RPMI8226 (cell line): ENCODE results near the gene PINK1.
"Not testable (repeated sequence)": the region's sequence is repeated elsewhere in the genome, so short reads cannot be mapped to it uniquely, and the experiment has no call there.

ENCODE experiments used
- DNase-seq: peaks from one replicate; pipeline ENCODE4 v3.0.0-alpha.2; 2015

The PINK1 gene

DNA sequence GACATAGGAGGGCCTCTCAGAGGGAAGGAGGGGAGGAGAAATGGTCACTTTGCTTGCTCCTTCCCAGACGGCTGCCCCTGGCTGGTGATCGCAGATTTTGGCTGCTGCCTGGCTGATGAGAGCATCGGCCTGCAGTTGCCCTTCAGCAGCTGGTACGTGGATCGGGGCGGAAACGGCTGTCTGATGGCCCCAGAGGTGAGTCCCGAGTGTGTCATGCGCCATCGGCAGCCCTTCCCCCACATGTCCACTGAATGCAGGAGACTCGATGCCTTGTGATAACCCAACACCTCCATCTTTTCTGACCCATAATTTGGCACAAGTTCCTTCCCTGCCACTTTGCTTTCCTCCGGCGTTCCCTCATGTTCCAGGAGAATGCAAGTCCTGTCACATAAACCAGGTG, 15.2 kb downstream of the PINK1 start:
- DNase-seq = no peak

DNA sequence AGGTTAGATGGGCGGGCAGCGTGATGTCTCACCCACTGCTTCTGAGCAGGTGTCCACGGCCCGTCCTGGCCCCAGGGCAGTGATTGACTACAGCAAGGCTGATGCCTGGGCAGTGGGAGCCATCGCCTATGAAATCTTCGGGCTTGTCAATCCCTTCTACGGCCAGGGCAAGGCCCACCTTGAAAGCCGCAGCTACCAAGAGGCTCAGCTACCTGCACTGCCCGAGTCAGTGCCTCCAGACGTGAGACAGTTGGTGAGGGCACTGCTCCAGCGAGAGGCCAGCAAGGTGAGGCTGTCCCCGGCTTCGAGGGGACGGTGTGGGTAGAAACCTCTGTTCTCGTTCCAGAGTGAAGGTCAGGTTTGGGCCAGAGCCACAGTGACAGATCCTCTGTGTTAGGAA, 15.7 kb downstream of the PINK1 start:
- DNase-seq = no peak

DNA sequence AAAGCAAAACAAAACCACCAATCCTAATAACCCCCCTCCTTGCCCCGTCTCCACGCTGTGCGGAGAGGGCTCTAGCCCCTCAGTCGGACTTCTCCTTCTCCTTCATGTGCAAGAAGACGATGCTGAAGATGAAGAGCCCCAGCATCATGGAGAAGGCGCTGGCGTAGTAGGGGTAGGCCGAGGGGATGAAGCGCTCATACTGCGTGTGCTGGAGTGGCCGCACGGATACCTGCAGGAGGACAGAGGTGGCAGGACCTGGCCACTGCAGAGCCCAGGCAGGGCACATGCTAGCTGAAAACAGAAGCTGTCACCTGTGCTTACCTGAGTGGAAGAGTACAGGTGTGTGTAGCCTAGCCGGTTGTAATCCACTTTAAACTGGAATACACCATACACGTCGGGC, 19.0 kb downstream of the PINK1 start:
- DNase-seq = no peak

DNA sequence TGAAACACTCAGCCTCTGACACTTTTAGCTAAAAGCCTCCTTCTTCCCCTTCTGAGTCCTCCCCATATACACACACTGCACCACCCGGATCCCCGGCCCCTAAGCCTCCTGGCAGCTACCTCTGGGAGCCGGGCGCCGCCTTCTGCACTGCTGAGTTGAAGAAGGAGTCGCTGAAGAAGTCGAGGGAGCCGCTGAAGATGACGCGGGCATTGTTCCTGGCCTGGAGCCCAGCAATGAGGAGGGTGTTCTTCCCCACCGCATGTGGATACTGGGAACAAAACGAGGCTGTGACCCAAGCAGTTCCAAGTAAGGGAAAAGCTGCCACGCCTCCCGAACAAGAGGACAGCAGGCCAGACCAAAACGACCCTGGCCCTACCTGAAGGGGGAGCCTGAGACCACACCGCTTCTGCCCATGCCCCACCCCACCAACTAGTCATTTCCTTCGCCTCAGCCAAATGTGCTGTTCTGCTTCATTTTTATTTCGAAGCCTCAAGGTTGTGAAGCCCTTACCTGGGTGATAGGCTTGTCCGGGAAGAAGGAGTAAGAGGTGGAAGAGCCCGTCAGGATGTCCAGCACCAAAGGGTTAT, 20.9 kb downstream of the PINK1 start:
- no peak for DNase-seq

DNA sequence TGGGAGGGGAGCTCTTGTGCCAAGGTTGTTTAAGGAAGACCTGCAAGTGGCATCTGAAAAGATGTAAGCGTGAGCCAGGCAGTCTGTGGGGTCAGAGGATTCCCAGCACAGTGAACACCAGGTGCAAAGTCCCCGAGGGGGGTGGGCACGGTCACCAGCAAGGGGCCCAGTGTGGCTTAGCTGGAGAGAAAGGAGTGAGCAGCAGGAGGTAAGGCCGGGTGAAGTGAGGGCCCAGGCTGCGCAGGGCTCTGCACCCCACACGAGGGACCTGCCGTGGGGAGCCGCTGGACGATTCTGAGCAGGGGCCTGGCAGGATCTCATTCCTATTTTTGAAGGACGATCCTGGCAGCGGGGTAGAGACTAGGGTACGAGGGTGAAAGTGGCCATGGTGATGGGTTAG, 23.8 kb downstream of the PINK1 start:
- DNase-seq = no peak

DNA sequence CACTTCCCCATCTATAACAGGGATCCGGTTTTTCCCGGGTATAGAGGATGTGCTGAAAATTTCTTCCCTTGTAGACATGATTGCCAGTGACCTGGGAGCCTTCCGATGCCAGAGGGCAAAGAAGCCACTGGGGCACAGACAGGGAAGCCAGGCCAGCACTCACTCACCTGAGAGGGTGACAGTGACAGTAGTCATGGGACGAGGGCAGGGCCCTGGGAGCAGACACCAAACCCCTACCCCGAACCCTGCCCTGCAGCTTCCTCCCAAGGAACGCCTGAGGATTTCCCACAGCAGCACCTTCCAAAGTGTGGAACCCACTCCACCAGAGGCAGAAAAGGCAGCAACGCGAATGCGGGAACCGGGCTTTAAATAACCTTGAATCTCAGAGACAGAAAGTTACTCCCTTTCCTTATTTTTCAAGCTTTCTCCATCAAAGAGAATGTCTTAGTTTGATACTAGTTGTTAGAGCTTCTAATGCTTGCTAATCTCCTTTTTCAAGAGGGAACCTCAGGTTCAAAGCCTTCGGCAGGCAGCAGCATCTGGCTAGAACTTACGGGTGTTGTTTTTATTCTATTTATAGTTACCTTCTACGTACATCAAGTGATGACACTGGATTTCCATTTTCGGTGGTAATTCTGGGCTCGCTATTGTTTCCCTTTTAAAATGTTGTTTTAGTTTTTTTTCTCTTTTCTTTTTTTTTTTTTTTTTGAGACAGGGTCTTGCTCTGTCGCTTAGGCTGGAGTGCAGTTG, 25.1 kb downstream of the PINK1 start:
- no peak for DNase-seq

DNA sequence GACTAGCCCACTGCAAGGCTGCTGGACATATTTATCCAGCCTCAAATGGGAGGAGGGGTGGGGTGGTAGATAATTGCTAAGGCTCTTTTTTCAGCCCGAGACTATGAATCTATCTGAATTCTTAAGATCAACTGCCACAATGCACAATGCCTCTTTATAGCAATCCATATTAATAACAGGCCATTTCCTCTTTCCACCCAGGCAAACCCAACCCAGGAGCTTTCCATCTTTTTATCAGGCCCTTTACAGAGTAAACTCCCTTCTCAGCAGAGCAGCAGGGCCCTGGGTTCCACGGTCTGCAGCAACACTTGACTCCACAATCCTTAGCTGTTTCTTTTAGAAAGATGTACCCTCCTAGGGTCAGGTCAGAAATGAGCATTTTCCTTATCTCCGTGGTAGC, 27.1 kb downstream of the PINK1 start:
- no peak for DNase-seq

DNA sequence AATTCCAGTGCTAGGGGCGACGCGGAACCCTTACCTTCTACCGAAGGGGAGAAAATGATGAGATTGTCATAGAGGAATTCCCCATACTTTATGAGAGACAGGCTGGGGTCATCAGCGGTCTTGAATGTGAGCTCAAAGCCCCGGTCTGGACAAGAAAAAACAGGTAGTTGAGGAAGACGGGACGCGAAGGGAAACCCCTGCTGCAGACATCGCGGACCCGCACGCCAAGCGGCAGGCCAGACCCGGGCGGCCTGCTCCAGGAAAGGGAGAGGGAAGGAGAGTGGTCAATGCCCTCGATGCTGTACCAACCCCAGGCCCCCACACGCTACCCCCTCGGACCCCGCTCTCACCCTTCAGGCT, 27.6 kb downstream of the PINK1 start:
- no peak for DNase-seq

DNA sequence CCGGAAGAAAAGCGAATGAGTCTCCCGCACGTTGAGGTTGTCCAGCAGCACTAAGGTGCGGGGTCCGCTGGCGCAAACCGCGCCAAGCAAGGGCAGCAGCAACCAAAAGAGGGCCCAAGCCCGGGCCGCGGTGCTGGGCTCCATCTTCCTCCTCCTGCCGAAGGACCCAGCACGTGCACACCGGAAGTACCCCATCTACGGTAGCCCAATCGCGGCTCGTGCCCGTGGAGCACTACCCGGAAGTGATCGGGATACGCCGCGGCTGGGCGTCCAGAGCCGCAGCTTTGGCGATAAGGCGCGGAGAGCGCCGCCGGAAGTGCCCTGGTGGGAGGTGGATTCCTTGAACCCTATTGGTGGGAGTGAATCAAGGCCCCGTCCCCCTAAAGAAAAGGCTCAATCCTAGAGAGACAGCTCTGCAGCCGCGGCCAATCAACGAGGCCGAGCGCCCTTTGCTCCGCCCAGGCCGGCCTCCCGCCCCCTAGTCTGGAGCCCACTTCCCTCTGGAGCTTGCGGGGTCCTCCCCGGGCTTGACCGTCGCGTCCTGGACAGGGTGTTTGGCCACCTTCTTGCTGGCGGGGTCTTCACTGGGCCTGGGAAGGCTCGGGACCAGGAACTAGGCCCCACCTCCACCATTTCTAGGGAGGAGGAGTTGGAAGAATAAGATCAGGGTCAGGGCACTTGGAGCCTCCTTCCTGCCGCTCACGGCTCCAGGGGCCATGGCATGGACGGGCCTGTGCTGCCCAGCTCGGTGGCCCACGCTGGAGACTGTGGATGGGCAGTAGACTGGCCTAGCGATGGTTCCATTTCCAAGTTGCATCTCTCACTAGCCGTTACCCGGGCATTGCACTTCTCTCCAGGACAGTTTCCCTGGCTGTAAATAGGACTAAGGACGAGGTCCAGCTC, 28.2 kb downstream of the PINK1 start, which contains the start of gene DDOST:
TSS of gene DDOST (minus strand) at position 163 of the 903 bp plus-strand sequence. CDS start at position 144, 19 bp downstream.
- peak; percentile 100 for DNase-seq

DNA sequence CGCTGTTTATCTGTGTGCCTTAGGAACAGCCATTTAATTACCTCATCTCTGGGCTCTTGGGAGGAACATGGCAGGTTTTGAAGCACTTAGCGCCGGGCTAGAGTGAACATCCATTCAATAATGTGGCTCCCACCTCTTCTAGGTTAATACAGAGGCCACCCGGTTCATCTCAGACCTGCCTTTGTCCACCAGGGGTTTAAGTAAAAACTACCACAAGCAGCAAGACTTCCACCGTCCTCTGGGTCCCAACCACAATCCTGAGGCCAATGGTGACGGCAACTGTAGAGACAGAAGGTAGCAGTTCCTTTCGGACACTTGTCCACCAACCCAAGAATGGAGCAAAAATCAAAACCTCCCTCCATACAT, 28.8 kb downstream of the PINK1 start:
- no peak for DNase-seq

DNA sequence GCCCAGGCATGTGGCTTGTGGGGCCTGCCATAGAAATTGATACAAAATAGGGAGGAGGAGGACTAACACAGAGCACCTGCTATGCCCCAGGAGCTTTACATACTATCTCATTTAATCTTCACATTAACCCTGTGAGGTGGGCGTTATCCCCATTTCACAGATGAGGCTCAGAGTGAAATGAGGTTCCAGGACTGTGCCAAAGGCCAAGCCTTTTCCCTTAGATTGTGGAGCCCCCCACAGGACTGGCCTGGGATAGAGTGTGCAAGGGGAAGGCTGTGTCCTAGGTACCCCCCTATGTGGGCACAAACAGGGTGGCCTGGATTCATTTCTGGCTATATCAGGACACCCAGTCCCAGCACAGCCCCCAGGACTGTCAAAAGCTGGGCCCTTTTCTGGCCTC, 30.1 kb downstream of the PINK1 start:
- no peak for DNase-seq

DNA sequence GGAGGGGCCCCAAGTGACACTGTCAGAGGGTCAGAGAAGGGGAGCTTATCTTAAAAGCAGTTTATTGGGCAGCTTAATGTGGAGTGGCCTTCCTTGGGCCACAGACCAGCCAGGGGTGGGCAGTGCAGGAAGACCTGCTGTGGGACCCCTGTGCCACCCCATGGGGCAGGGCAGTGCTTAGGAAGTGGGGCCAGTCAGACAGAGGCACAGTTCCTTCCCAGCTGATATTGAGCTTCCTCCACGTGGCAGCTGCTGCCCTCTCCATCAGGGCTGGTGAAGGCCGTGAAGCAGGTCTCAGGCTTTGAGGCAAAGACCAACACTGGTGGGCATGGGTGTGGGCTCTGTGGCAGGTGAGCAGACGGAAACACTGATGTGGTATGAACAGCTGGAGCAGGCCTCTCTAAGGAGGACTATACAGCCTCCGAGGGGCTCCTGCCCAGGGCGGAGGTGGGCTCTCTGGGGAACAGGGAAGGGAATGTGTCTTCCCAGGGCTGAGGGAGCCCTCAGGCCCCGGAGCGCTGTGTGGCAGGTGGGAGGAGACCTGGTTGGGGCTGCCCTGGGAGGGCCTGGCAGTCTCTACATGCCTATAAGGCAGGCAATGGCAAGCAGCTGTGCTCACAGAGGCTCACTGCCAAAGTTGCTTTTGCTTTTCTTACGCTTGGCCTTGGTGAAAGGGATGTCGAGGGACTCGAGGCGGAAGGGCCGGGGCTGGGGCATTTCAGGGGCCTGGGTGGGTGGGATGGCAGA, 30.9 kb downstream of the PINK1 start:
- no peak for DNase-seq

DNA sequence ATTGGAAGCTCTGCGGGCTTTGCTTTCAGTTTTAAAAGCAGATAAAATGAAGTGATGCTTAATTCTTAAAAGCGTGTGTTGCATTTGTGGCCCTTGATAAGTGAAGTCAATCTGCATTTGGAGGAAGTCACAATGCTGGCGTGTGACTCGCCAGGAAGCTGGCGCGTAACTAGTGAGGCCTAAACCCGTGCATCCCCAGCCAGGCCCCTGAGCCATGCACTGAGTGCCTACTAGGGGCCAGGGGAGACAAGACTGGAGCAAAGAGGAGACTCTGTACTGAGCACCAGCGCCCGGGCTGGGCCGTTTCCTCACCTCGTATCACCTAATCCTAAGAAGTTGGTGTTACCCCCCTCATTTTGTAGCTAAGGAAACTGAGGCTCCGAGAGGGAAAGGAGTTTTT, 32.5 kb downstream of the PINK1 start:
- DNase-seq = no peak

DNA sequence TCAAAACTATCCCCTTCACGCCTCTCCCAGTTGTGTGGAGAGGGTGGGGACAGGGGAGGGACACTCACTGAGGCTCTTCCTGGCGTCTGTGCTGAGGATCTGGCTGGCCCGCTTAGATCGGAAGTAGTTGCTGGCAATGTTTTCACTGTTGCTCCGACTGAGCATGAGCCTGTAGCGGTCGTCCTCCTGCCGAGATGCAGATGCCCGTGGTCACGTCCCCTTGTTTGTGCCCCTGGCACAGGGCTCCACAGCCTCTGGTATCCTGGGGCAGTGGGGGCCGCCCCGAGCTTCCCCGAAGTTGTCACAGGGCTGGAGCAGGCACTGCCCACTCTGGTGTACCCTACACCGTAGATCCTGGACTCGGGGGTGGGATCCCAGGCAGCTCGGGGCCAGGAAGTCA, 32.9 kb downstream of the PINK1 start:
- no peak for DNase-seq

DNA sequence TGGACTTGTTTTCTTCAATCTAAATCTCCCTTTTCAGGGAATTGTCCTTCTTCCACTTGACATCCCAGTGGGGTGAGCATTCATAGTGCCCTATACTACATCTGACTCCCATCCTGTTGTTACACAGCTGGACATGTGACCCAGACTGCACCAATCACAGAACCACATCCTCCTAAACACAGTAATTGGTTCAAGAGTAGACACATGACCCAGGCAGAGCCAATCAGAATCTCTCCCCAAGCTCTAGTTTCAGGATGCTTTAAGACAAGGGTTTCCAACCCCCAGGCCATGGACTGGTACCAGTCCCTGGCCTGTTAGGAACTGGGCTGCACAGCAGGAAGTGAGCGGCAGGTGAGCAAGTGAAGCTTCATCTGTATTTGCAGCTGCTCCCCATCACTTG, 33.5 kb downstream of the PINK1 start:
- DNase-seq = no peak

DNA sequence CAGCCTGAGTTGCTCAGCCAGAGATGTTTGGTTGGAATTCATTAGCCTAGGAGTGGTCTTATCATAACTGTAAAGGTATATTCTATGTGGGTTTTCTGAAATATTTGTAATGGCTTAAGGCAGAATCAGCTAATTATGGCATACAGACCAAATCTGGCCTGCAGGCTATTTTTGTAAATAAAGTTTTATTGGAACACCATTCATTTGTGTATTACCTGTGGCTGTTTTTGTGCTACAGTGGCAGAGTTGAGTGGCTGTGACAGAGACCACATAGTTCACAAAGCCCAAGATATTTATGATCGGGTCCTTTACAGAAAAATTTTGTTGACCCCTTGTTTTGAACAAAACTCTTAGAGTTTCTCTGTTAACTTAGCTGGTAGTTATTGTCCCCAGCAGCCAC, 35.3 kb downstream of the PINK1 start:
- no peak for DNase-seq

DNA sequence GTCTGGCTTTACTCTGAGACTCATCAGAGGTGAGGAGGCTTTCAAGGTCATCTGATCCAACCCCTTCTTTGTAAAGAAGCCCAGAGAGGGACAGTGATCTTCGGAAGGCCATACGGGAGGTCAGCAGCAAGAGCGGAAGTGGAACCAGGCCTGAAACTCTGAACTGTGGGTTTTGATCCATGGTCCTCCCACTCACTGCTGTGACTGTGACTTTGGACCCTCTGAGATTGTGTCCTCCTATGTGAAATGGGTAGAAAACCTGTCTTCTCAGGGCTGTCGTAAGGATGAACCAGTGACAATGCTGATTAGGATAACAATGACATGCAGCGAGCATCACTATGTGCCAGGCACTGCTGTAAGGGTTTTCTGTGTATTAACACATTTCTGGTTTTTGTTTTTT, 37.7 kb downstream of the PINK1 start:
- no peak for DNase-seq

DNA sequence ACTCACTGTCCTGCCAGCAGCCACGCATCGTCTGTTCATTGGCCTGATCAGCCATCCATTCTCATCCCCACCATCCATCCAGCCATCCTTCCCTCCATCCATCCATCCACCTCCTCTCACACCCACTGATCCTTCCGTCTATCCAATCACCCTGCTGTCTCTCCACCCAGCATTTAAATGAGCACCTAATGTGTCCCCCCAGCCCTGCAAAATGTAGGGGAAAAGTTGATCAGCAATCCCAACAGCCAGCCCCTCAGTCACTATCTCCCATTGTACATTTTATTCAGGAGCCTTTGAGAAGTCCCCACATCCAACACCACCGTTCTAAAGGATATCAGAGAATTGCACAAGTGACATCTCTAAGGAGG, 39.0 kb downstream of the PINK1 start:
- no peak for DNase-seq

DNA sequence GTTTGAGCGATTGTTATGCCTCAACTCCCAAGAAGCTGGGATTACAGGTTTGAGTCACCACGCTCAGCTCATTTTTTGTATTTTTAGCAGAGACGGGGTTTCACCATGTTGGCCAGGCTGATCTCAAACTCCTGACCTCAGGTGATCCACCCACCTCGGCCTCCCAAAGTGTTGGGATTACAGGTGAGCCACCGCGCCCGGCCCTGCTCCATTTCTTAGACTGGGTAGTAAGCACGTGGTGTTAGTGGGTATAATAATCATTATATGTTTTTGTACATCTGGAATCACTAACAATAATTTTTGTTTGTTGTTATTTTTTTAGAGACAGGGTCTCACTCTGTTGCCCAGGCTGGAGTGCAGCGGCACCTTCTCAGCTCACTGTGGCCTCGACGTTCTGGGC, 40.4 kb downstream of the PINK1 start:
- not testable (repeated sequence) for DNase-seq

DNA sequence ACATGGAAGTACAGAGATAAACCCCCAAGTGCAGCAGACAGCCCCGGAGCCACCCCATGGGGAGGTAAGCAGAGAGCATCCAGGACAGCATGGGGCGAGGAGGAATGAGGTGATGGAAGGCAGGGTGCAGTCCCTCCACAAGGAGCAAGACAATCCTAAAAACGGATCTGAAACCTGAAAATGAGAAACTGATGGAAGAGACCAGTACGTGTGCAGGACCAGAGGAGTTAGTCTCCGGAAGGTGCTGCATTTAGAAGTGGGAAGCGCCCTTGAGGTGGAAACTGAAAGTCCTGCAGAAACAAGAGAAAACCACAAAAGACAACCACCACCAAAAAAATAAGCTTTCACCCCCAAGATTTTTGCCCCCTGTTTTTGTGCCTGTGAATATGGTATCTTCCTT, 45.3 kb downstream of the PINK1 start:
- peak; percentile 94 for DNase-seq

DNA sequence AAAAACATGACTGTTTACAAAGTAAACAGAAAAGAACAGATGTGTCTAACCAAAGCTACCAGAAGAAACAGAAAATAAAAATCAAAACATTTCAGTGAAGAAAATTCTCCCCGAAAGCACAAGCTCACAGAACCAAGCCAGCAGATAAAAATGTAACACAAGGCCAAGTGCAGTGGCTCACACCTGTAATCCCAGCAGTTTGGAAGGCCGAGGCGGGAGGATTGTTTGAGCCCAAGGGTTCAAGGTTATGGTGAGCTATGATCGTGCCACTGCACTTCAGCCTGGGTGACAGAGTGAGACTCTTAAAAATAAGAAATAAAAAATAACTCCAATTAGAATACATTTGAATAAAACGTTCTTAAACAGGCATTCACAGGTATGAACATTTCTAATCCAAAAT, 47.0 kb downstream of the PINK1 start:
- DNase-seq = no peak

DNA sequence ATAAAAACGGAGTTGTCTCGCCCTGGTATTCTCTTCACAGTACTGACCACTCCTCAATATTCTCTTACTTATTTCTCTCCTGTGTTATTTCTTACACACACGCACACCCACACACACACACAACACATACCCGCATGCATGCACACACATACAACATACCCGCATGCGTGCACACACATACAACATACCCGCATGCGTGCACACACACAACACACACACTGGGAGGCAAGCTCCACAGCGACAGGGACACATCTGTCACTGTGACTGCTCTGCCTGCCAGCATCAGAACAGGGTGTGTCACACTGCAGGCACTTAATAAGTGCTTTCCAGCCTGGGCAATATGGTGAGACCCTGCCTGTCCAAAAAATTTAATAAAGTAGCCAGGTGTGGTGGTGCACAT, 48.7 kb downstream of the PINK1 start:
- DNase-seq = no peak

DNA sequence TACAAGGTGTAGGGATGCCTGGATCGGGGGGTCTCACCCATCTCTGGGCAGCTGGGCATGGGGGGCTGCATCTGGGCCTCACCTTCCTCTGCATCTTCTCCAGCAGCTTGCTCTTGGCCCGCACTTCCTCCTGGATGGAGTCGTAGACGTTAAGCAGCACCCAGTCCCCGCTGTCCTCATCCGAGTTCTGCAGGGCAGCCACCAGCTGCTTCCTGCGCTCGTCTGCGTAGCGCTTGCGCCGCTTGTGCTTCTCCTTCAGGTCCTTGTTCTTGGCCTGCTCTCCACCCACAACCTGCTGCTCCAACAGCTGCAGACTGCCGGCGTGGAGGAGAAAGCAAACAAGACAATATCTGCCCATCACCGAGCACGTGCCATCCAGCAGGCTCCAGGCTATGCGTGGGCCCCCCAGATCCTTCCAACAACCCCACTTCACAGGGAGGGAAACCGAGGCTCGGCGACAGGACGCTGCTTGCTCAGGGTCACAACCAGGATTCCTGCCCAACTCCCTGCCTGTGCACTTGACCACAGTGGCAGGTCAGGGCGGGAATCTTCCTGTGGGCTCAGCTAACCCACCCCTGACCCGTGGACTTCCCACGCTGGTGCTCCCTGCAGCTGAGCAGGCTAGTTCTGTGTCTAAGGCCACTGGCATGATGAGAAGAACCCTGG, 49.4 kb downstream of the PINK1 start:
- DNase-seq = peak; percentile 85
